Inflammatory macrophage (primary cell): Measurements from ENCODE around the gene TGFBR3L.

ENCODE experiments used
- DNase-seq, 2 donors: peaks; one replicate each; pipeline ENCODE4 v3.0.0-alpha.2; 2020 to 2022

TGFBR3L gene

DNA sequence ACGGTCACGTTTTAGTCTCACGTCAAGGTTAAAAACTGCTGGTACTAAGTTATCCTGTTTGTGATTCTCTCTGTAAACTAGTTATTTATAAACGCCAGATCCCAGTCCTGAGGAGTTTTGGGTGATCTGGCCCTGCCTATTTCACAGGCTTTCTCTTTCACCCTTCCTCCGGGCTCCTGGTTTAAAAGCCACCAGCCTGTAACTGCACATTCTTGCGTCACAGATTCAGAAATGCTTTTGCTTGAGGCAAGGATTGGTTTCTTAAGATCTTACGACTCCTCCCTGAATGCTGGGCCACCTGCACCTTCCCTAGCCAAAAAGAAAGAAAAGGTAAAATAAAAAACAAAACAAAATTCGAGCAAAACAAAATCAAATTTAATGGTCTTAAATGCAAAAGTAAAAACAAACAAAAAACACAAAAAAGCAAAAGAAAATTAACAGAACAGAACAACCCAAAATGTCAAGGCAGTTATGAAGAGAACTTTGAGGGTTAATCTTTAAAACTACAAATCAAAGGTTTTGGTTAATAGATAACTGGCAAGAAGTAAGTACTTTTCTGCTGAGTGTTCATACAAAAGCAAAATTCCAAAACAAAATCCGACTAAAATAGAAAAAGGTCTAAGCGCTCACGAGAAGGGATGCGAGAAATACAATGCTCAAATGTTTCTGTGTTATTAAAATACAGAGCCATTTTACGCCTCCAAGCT is 47.4 kb downstream of the TGFBR3L start:
- no peak for DNase-seq

DNA sequence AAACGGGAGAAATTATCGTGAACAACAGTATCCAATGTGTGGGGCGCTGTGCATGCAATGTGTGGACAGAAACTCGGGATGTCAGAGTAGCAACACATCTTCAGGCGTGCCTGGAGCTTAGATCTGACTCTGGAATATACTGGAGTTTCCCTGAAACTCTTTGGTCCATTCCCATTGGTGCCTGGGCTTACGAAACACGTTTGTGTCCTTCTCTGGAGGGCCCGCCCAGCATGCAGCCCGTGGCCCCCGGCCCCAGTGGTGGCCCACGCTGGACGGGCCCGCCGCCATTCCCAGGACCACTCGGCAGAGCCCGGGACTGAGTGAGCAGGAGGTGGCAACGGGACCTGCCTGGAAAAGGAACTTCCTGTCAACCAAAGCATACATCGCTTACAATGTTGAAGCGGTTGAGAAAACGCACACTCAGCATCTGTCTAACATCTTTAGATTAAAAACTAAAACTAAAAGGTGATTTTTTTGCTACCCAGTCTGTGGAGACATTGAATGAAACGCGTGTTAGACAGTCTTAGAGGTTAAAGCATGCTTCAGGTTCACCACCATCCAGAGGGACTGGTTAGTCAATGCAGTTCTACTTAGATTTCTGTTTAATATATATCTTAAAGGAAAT is 48.1 kb downstream of the TGFBR3L start:
- DNase-seq = no peak

DNA sequence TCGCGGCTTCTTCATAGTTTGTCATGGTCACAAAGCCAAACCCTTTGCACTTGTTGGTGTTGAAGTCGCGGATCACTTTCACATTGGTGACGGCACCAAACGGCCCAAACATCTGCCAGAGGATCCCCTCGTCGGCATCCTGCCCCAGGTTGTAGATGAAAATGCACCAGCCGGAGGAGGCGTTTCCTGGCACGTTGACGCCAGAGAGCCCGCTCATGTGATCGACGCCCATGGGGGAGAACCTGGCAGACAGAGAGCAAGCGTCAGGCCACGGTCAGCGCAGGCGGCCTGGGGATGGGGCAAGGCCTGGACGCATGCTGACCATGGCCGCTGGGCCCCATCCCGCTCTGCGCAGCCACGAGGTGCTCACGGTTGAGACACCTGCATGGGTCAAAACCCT is 48.9 kb downstream of the TGFBR3L start:
- no peak for DNase-seq

DNA sequence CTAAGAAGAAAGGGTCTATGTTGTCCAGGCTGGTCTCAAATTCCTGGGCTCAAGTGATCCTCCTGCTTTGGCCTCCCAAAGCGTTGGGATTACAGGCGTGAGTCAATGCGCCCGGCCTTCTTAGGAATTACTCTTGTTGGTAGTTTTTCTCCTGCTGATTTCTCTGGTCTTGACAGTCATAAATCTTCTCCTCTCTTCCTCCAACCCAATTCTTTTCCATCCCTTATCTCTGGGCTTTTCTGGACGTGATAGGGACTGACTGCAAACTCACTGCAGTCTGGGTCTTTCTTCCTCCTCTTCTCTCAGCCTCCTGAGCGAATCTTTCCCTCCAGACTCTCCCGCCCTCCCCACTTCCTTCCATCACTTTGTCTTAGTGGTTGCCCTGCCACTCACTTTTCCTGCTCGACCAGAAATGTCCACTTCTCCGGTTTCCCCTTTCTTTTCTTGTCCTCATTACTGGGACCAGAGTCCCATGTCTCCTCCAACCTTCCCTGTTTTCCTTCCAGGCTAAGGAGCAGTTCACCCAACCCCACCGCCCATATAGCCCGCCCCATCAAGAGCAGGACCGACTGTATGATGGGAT is 50.7 kb downstream of the TGFBR3L start:
- no peak for DNase-seq

DNA sequence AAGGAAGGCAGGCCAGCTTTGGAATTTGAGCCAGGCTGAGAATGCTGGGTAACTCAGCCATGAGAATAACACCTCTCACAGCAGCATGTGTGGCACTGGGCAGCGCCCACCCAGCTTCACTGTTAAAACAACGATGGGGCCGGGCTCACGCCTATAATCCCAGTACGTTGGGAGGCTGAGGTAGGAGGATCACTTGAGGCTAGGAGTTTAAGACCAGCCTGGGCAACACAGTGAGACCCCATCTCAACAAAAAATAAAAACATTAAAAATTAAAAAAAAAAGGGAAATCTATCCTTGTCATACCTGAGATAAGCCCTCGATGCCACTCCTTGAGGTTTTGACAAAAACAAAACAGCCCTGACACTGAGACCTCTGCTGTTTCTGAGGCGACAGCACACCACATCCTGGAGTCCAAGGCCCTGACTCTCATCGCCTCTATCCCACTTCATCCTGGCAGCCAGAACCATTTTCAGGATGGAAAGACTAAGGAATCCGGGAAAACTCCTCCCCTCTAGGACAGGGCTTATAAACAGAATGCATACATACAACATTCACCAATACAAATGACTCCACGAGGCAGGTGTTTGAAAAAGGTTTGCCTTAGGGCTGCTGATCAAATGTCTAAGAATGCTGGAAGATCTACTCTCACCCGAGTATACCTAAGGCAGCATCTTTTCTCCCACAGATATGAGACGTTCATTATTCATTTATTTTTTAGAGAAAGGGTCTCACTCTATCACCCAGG is 51.5 kb downstream of the TGFBR3L start:
- no peak for DNase-seq

DNA sequence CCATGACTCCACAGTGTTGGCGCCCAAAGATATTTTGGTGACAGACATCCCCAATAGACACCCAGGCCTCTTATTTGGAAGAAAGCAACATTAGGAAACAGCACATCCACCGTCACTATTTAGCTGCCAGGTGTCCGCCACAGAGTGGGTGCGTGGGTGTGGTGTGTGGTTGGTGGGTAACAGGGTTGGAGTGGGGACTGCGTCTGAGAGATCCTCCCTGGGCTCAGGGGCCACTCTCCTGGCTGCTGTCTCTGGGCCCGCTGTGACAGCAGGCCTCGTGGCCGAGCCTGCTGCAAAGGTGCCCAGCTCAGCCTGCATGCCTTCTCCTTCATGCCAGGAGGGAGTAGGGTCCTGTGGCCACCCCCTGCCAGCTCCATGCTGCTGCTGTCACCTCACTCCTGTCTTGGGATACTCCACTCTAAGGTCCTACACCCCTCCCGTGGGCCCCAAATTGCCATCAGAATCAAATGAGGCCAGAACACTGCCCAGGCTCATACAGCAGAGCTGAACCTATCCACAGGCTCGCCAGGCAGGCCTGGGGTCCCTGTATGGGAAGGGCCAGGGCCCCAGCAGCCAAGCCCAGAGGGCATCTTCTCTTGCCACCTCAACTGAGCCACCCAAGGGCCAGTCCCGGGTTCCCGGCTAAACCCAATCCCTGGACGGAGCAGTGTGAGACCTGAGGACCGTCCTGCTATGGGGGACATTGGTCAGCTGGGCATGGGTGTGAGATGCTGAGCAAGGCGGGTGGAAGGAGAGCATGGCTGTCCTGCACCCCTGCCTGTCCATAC is 53.6 kb downstream of the TGFBR3L start:
- DNase-seq = no peak
